ENCODE data around the gene ABCA4. TPM values are rescaled to one million over a fixed set of nuclear protein-coding genes. Genes with fewer than 3 reads are reported as not detected.

The ABCA4 gene
- total and polyA plus RNA-seq, 7 experiments from 2014 or later, result not detected

DNA sequence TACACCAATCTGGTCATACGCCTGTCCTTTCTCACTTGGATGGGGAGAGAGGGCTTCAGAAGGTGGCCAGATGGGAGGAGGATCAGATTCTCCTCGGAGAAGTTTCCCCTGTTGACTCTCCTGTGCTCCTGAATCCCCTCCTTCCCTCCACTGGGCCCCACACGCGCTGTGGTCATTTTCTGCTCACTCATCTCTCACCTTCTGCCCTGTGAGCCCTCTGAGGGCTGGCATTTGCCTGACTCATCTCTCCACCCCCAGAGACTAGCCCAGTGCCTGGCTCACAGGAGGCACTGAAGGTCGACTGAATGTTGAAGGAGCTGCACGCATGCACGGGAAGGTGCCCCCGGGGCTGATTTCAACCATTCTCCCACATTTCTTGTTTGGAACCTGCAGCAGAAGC is 14.2 kb downstream of the ABCA4 start:
- Mint-ChIP-seq H3K9me3 (no peaks in the 10 kb centered on the region), H3K4me3 (no peak overlapping the region), H3K27ac (no peak overlapping the region), H3K36me3 (no peaks in the 10 kb centered on the region), H3K4me1 (peaks cover 0 to 7% (median 0%) of the 10 kb centered on the region in 7 donors), H3K27me3 (peaks cover 27 to 58% (median 43%) of the 10 kb centered on the region in 5 donors)
- ATAC-seq (no peak), DNase-seq (no peak)
- no peak overlapping the region for H3K27ac ChIP-seq (ENCODE audit: low read depth, low read length)
- no peaks in the 10 kb centered on the region for H3K4me1 ChIP-seq (ENCODE audit: control insufficient read depth in 2 of 2, insufficient read depth in 2 of 2, low read length in 2 of 2)
- ChIA-PET CTCF (no interaction called here), POLR2A (no interaction called here)
- H3K27me3 ChIP-seq (ENCODE audit: control insufficient read depth in 2 of 2, insufficient read depth in 2 of 2, low read length in 2 of 2), result no peaks in the 10 kb centered on the region
- H3K9me3 ChIP-seq (ENCODE audit: control insufficient read depth in 2 of 3, low read length in 3 of 3), result no peaks in the 10 kb centered on the region
- no peak overlapping the region for H3K4me3 ChIP-seq (ENCODE audit: low read length)
- intact Hi-C loops (cut with micrococcal nuclease), result no loop called here
- H3K36me3 ChIP-seq (ENCODE audit: control insufficient read depth in 2 of 3, insufficient read depth in 3 of 3, low read length in 3 of 3), result no peaks in the 10 kb centered on the region

DNA sequence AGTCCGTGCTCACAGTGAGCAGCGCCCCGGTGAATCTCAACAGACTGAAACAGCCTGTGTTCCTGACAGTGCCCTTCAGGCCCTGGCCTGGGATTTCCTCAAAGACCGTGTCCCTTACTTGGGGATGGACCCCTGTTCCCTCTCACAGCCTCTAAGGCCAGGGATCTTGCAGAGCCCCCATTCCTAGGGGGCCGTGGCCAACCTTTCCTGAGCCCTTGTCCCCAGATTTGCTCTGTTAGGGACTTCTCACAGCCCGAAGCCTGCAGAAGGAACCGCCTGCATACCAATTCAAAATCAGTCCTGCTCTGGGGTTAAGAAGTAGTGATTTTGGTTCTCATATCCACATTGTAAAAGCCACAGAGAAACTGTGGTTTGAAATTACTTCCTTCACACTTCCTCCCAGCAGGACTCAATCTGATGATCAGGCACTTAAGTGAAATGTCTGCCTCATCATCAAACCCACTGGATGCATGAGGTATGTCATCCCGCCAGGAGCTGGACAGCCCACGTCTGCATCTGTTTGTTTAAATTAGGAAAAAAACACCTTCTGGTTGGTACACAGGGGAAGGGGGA is 14.9 kb downstream of the ABCA4 start:
- CTCF ChIA-PET, result no interaction called here
- no peaks in the 10 kb centered on the region for H3K9me3 ChIP-seq (ENCODE audit: control insufficient read depth in 2 of 3, low read length in 3 of 3)
- DNase-seq, result no peak
- no peak overlapping the region for H3K27ac ChIP-seq (ENCODE audit: low read depth, low read length)
- H3K27me3 Mint-ChIP-seq, result peaks cover 27 to 53% (median 43%) of the 10 kb centered on the region in 5 donors
- no peak overlapping the region for H3K27ac Mint-ChIP-seq
- no peaks in the 10 kb centered on the region for H3K9me3 Mint-ChIP-seq
- no peaks in the 10 kb centered on the region for H3K27me3 ChIP-seq (ENCODE audit: control insufficient read depth in 2 of 2, insufficient read depth in 2 of 2, low read length in 2 of 2)
- no peak overlapping the region for H3K4me3 Mint-ChIP-seq
- POLR2A ChIA-PET, result no interaction called here
- H3K4me1 ChIP-seq (ENCODE audit: control insufficient read depth in 2 of 2, insufficient read depth in 2 of 2, low read length in 2 of 2), result no peaks in the 10 kb centered on the region
- H3K4me3 ChIP-seq (ENCODE audit: low read length), result no peak overlapping the region
- H3K4me1 Mint-ChIP-seq, result peaks cover 0 to 7% (median 0%) of the 10 kb centered on the region in 7 donors
- ATAC-seq, result no peak
- H3K36me3 ChIP-seq (ENCODE audit: control insufficient read depth in 2 of 3, insufficient read depth in 3 of 3, low read length in 3 of 3), result no peaks in the 10 kb centered on the region
- H3K36me3 Mint-ChIP-seq, result no peaks in the 10 kb centered on the region
- intact Hi-C loops (cut with micrococcal nuclease), result no loop called here

DNA sequence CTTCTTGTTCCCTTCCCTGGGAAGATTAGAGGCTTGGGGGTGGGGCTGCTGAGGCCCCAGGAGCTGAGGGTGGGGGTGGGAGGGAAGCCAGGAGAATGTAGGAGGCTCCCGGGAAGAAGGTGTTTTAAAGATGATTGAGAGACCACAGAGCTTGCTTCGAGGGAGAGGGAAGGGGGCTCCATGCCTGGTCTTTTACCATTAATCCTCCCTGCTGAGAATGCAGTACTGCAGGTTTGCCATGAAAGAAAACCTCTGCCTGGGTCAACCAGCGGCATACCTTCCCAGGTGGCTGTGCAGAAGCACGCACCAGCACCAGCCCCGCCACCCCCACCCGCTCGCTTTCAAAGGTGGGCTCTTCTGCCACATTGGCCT is 15.4 kb downstream of the ABCA4 start:
- peaks cover 27 to 55% (median 44%) of the 10 kb centered on the region in 5 donors for H3K27me3 Mint-ChIP-seq
- peaks cover 0 to 7% (median 0%) of the 10 kb centered on the region in 7 donors for H3K4me1 Mint-ChIP-seq
- no peaks in the 10 kb centered on the region for H3K4me1 ChIP-seq (ENCODE audit: control insufficient read depth in 2 of 2, insufficient read depth in 2 of 2, low read length in 2 of 2)
- no peaks in the 10 kb centered on the region for H3K36me3 ChIP-seq (ENCODE audit: control insufficient read depth in 2 of 3, insufficient read depth in 3 of 3, low read length in 3 of 3)
- H3K4me3 ChIP-seq (ENCODE audit: low read length), result no peak overlapping the region
- no peak for ATAC-seq
- H3K27ac Mint-ChIP-seq, result no peak overlapping the region
- no peak for DNase-seq
- POLR2A ChIA-PET, result no interaction called here
- H3K9me3 Mint-ChIP-seq, result no peaks in the 10 kb centered on the region
- H3K9me3 ChIP-seq (ENCODE audit: control insufficient read depth in 2 of 3, low read length in 3 of 3), result no peaks in the 10 kb centered on the region
- H3K27me3 ChIP-seq (ENCODE audit: control insufficient read depth in 2 of 2, insufficient read depth in 2 of 2, low read length in 2 of 2), result no peaks in the 10 kb centered on the region
- CTCF ChIA-PET, result no interaction called here
- H3K27ac ChIP-seq (ENCODE audit: low read depth, low read length), result no peak overlapping the region
- no peaks in the 10 kb centered on the region for H3K36me3 Mint-ChIP-seq
- intact Hi-C loops (cut with micrococcal nuclease), result no loop called here
- H3K4me3 Mint-ChIP-seq, result no peak overlapping the region

DNA sequence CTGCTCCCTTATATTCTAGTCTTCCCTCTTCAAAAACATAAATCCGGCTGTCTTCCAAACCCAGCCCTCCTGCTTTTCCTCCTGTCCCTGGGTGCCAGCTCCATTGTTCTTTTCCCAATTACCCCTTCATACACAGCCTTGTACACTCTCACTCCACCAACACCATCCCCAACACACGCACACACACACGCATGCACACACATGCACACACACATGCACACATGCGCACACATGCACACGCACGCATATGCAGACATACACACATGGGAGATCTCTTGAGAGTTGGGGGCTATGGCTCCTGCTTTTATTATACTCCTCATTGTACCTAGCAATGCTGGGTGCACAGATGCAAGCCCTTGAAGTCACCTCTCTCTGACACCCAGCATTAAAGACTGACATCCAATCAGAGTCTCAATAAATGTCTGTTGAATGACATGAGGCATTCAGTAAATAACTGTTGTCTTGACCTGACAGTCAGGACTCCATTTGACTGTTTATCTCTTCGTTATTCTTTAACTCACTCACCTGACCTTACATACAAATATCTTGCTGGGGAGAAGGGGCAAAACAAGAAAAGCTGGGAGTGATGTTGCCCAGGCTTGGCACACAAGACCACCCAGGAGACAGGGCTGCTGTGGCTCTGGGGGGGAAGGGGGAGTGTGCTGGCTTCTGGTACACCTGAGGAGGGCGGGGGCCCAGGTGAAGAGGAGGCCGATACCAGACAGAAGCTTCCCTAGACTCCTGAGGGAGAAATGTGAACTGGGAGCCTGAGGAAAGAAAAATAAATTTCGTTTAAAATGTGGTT is 16.0 kb downstream of the ABCA4 start:
- Mint-ChIP-seq H3K4me1 (peaks cover 0 to 7% (median 0%) of the 10 kb centered on the region in 7 donors), H3K36me3 (no peaks in the 10 kb centered on the region), H3K27me3 (peaks cover 27 to 60% (median 44%) of the 10 kb centered on the region in 5 donors), H3K27ac (no peak overlapping the region), H3K4me3 (no peak overlapping the region), H3K9me3 (no peaks in the 10 kb centered on the region)
- H3K36me3 ChIP-seq (ENCODE audit: control insufficient read depth in 2 of 3, insufficient read depth in 3 of 3, low read length in 3 of 3), result no peaks in the 10 kb centered on the region
- no peak overlapping the region for H3K27ac ChIP-seq (ENCODE audit: low read depth, low read length)
- CTCF ChIA-PET, result no interaction called here
- no peak for ATAC-seq
- POLR2A ChIA-PET, result no interaction called here
- H3K27me3 ChIP-seq (ENCODE audit: control insufficient read depth in 2 of 2, insufficient read depth in 2 of 2, low read length in 2 of 2), result no peaks in the 10 kb centered on the region
- H3K4me3 ChIP-seq (ENCODE audit: low read length), result no peak overlapping the region
- intact Hi-C loops (cut with micrococcal nuclease), result no loop called here
- no peaks in the 10 kb centered on the region for H3K4me1 ChIP-seq (ENCODE audit: control insufficient read depth in 2 of 2, insufficient read depth in 2 of 2, low read length in 2 of 2)
- no peaks in the 10 kb centered on the region for H3K9me3 ChIP-seq (ENCODE audit: control insufficient read depth in 2 of 3, low read length in 3 of 3)
- no peak for DNase-seq

- Mint-ChIP-seq H3K36me3 (no peaks in the 10 kb centered on the region), H3K27me3 (peaks cover 27 to 59% (median 44%) of the 10 kb centered on the region in 5 donors), H3K9me3 (no peaks in the 10 kb centered on the region), H3K4me3 (no peak overlapping the region), H3K27ac (no peak overlapping the region), H3K4me1 (peaks cover 0 to 7% (median 0%) of the 10 kb centered on the region in 7 donors)
- Histone ChIP-seq H3K9me3 (ENCODE audit: control insufficient read depth in 2 of 3, low read length in 3 of 3) (no peaks in the 10 kb centered on the region), H3K4me1 (ENCODE audit: control insufficient read depth in 2 of 2, insufficient read depth in 2 of 2, low read length in 2 of 2) (no peaks in the 10 kb centered on the region), H3K27me3 (ENCODE audit: control insufficient read depth in 2 of 2, insufficient read depth in 2 of 2, low read length in 2 of 2) (no peaks in the 10 kb centered on the region), H3K4me3 (ENCODE audit: low read length) (no peak overlapping the region), H3K36me3 (ENCODE audit: control insufficient read depth in 2 of 3, insufficient read depth in 3 of 3, low read length in 3 of 3) (no peaks in the 10 kb centered on the region), H3K27ac (ENCODE audit: low read depth, low read length) (no peak overlapping the region)
- POLR2A ChIA-PET, result no interaction called here
- ATAC-seq (no peak), DNase-seq (no peak)
- CTCF ChIA-PET, result no interaction called here
- intact Hi-C loops (cut with micrococcal nuclease), result no loop called here
These were observed 16.7 kb downstream of the ABCA4 start for GRCh38 chr1:94104127-94104684.

GRCh38 chr1:94103608-94104007 is 17.3 kb downstream of the ABCA4 start:
- Histone ChIP-seq H3K4me1 (ENCODE audit: control insufficient read depth in 2 of 2, insufficient read depth in 2 of 2, low read length in 2 of 2) (no peaks in the 10 kb centered on the region), H3K9me3 (ENCODE audit: control insufficient read depth in 2 of 3, low read length in 3 of 3) (no peaks in the 10 kb centered on the region), H3K4me3 (ENCODE audit: low read length) (no peak overlapping the region), H3K36me3 (ENCODE audit: control insufficient read depth in 2 of 3, insufficient read depth in 3 of 3, low read length in 3 of 3) (no peaks in the 10 kb centered on the region), H3K27ac (ENCODE audit: low read depth, low read length) (no peak overlapping the region), H3K27me3 (ENCODE audit: control insufficient read depth in 2 of 2, insufficient read depth in 2 of 2, low read length in 2 of 2) (no peaks in the 10 kb centered on the region)
- no peaks in the 10 kb centered on the region for H3K36me3 Mint-ChIP-seq
- ChIA-PET CTCF (no interaction called here), POLR2A (no interaction called here)
- H3K27me3 Mint-ChIP-seq, result peaks cover 27 to 59% (median 44%) of the 10 kb centered on the region in 5 donors
- no peak for DNase-seq
- intact Hi-C loops (cut with micrococcal nuclease), result no loop called here
- ATAC-seq, result no peak
- peaks cover 0 to 7% (median 0%) of the 10 kb centered on the region in 7 donors for H3K4me1 Mint-ChIP-seq
- H3K9me3 Mint-ChIP-seq, result no peaks in the 10 kb centered on the region
- H3K4me3 Mint-ChIP-seq, result no peak overlapping the region
- no peak overlapping the region for H3K27ac Mint-ChIP-seq

Measured in naive thymus-derived CD4-positive, alpha-beta T cell (primary cell).